ENCODE results near the gene SRSF9. TPM values are rescaled to one million over a fixed set of nuclear protein-coding genes. Genes with fewer than 3 reads are reported as not detected.
A peak's percentile ranks its signal among the peaks of the same experiment; 100 is the strongest.

SRSF9 gene
- total RNA-seq, 1 experiment from 2014 or later = 284 TPM

DNA sequence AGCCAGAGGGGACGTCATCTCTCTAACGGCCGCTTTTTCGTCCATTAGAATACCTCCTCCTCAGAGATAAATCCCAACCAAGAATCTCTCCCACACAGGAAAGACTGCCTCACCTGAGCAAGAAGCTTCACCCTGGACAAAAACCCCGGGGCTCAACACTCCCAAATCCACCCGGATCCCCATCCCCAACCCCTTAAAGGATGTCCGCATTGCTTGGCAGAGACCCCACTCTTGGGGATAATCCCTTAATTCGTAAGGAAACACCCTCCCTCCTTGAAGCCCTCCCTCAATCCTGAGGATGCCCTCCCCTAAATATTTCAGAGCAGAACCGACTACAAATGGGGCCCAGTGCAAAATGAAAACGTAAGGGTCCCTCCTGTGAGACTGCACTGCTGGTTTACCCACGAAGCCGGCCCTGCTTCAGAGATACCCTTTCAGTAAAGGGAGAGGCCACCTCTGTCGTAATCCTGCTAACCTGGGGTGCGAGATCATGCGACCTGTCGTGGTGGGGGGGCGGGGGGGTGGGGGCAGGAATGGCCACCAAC, 25.7 kb upstream of the SRSF9 start:
- Mint-ChIP-seq H3K4me1 (ENCODE audit: low read depth, unreplicated experiment) (peaks cover 25% of the 10 kb centered on the region), H3K4me3 (ENCODE audit: low read depth, unreplicated experiment) (peak overlapping the region; percentile 93), H3K27ac (ENCODE audit: unreplicated experiment) (peak overlapping the region; percentile 92), H3K36me3 (ENCODE audit: insufficient read depth, unreplicated experiment) (peaks cover 54% of the 10 kb centered on the region), H3K9me3 (ENCODE audit: low read depth, unreplicated experiment) (no peaks in the 10 kb centered on the region), H3K27me3 (ENCODE audit: unreplicated experiment) (no peaks in the 10 kb centered on the region)
- DNase-seq = no peak
- no TSS peak for BruUV-seq (replicated peaks)
- TF ChIP-seq, protein P1, sequence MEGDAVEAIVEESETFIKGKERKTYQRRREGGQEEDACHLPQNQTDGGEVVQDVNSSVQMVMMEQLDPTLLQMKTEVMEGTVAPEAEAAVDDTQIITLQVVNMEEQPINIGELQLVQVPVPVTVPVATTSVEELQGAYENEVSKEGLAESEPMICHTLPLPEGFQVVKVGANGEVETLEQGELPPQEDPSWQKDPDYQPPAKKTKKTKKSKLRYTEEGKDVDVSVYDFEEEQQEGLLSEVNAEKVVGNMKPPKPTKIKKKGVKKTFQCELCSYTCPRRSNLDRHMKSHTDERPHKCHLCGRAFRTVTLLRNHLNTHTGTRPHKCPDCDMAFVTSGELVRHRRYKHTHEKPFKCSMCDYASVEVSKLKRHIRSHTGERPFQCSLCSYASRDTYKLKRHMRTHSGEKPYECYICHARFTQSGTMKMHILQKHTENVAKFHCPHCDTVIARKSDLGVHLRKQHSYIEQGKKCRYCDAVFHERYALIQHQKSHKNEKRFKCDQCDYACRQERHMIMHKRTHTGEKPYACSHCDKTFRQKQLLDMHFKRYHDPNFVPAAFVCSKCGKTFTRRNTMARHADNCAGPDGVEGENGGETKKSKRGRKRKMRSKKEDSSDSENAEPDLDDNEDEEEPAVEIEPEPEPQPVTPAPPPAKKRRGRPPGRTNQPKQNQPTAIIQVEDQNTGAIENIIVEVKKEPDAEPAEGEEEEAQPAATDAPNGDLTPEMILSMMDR (IDR thresholded peaks at IDR 0.05; ENCODE audit: unreplicated experiment) = no peak
- CTCF ChIA-PET = interaction anchor here (3.3 kb wide), 1 partner anchor 21 kb away, joined by 22 read pairs; no protein-coding TSS in a partner anchor
- intact Hi-C loops (cut with micrococcal nuclease; ENCODE audit: unreplicated experiment) = loop anchor here (2.0 to 5.0 kb wide), 2 partner anchors 16 to 42 kb away; no protein-coding TSS in a partner anchor

DNA sequence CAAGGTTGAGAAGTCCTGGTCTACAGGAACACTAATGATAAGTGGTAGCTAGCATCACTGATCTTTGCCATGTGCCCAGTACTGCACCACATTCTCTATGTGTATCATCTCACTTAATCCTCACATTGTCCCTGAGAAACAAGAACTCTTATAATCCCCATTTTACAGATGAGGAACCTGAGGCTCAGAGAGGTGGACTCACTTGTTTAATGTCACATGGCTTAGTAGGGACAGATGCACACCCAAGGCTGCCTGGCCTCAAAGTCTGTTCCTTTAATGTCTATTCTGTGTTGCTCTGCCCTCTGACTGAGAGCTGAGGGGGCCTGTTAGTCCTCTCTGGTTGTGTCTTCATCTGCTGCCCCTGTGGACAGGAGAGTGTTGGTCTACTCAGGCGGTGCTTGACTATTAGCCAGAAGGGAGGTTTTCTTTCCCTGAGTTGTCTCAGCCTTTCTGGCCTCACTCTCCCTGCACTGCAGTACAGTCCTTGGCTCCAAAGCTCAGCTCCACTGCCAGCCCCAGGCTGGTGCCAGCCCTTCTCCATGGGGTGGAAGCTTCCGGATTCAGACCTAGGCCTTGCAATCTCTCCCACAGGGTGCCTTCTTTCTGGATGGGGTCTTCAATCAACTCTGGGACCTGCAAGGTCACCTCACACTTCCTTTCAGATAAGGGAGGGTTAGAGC, 21.4 kb upstream of the SRSF9 start:
- no TSS peak for BruUV-seq (replicated peaks)
- Mint-ChIP-seq H3K4me3 (ENCODE audit: low read depth, unreplicated experiment) (no peak overlapping the region), H3K9me3 (ENCODE audit: low read depth, unreplicated experiment) (no peaks in the 10 kb centered on the region), H3K36me3 (ENCODE audit: insufficient read depth, unreplicated experiment) (peaks cover 17% of the 10 kb centered on the region), H3K4me1 (ENCODE audit: low read depth, unreplicated experiment) (peaks cover 10% of the 10 kb centered on the region), H3K27ac (ENCODE audit: unreplicated experiment) (no peak overlapping the region), H3K27me3 (ENCODE audit: unreplicated experiment) (no peaks in the 10 kb centered on the region)
- CTCF ChIA-PET = interaction anchor here (0.6 kb wide), 1 partner anchor 10 kb away, joined by 5 read pairs; no protein-coding TSS in a partner anchor
- DNase-seq = no peak
- TF ChIP-seq, protein P1 (IDR thresholded peaks at IDR 0.05; ENCODE audit: unreplicated experiment) = no peak
- intact Hi-C loops (cut with micrococcal nuclease; ENCODE audit: unreplicated experiment) = no loop called here

DNA sequence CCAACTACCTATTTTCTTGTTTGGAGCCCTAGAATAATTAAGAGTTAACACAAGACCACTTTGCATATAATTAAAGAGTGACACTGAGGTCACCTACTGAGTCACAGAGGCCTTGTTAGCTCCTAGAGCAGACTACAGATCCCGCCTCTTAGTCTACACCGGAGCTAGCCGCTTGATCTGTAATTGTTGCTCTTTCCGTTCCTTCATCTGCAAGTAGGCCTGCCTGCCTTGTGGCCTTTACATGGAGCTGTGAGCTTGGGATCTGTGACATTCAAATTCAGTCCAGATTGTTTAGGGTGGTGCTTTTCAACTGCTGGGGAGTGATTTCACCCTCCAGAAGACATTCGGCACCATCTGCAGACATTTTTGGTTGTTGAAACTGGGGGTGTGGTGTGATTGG, 20.8 kb upstream of the SRSF9 start:
- intact Hi-C loops (cut with micrococcal nuclease; ENCODE audit: unreplicated experiment) = no loop called here
- H3K27me3 Mint-ChIP-seq (ENCODE audit: unreplicated experiment) = no peaks in the 10 kb centered on the region
- no peak overlapping the region for H3K27ac Mint-ChIP-seq (ENCODE audit: unreplicated experiment)
- BruUV-seq (replicated peaks) = no TSS peak
- no peaks in the 10 kb centered on the region for H3K9me3 Mint-ChIP-seq (ENCODE audit: low read depth, unreplicated experiment)
- H3K4me1 Mint-ChIP-seq (ENCODE audit: low read depth, unreplicated experiment) = peaks cover 9% of the 10 kb centered on the region
- CTCF ChIA-PET = no interaction called here
- TF ChIP-seq, protein P1 (IDR thresholded peaks at IDR 0.05; ENCODE audit: unreplicated experiment) = no peak
- no peak for DNase-seq
- H3K4me3 Mint-ChIP-seq (ENCODE audit: low read depth, unreplicated experiment) = no peak overlapping the region
- peaks cover 11% of the 10 kb centered on the region for H3K36me3 Mint-ChIP-seq (ENCODE audit: insufficient read depth, unreplicated experiment)

DNA sequence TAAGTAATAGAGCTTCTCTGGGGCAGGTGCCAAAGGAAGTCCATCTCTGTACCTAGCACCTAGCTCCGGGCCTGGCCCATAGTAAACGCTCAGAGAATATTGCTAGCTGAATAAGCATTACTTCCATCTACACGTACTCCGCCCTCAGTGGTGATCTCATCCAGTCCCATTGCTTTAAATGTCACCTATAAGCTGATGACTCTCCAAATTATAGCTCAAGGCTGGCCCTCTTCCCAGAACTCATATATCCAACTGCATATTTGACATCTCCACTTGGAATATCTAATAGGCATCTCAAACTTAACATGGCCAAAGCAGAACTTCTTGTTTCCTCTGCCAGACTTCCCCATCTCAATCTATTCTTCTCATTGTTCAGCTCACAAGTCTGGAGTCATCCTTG, 19.5 kb upstream of the SRSF9 start:
- peaks cover 3% of the 10 kb centered on the region for H3K36me3 Mint-ChIP-seq (ENCODE audit: insufficient read depth, unreplicated experiment)
- intact Hi-C loops (cut with micrococcal nuclease; ENCODE audit: unreplicated experiment) = no loop called here
- no peak overlapping the region for H3K4me3 Mint-ChIP-seq (ENCODE audit: low read depth, unreplicated experiment)
- H3K9me3 Mint-ChIP-seq (ENCODE audit: low read depth, unreplicated experiment) = no peaks in the 10 kb centered on the region
- no TSS peak for BruUV-seq (replicated peaks)
- CTCF ChIA-PET = interaction anchor here (2.2 kb wide), 1 partner anchor 15 kb away, joined by 6 read pairs; no protein-coding TSS in a partner anchor
- DNase-seq = no peak
- H3K27me3 Mint-ChIP-seq (ENCODE audit: unreplicated experiment) = no peaks in the 10 kb centered on the region
- no peak overlapping the region for H3K27ac Mint-ChIP-seq (ENCODE audit: unreplicated experiment)
- no peaks in the 10 kb centered on the region for H3K4me1 Mint-ChIP-seq (ENCODE audit: low read depth, unreplicated experiment)
- TF ChIP-seq, protein P1 (IDR thresholded peaks at IDR 0.05; ENCODE audit: unreplicated experiment) = no peak

Measured in Calu3 (cell line).